Adrenal gland (tissue), 12 donors: Measurements from ENCODE around the gene KCNH5. TPM values are rescaled to one million over a fixed set of nuclear protein-coding genes. Genes with fewer than 3 reads are reported as not detected.
A peak's percentile ranks its signal among the peaks of the same experiment; 100 is the strongest.

Experiments used
- DNase-seq, 7 donors: peaks; one replicate each; pipeline ENCODE4 v3.0.0-alpha.2; 2019 to 2020
- H3K27ac ChIP-seq, 5 donors: fragments of 200-600 bp; sonication (generic) in 4 of 5; 1 replicate in 3 of 5; 2 replicates in 2 of 5; pipeline versions ENCODE4 v1.5.1 to v1.8.0; 2016 to 2020; ENCODE audit warnings: mild to moderate bottlenecking in 1 of 5
- H3K27me3 ChIP-seq: fragments of 200-600 bp; 2 replicates; pipeline ENCODE4 v1.8.0; 2021
- H3K36me3 ChIP-seq, 2 donors: fragments of 200-600 bp; replicated peaks in 1 of 2; 1 replicate in 1 of 2; 2 replicates in 1 of 2; pipeline versions ENCODE4 v1.5.1 to v1.8.0; 2018 to 2022
- H3K4me1 ChIP-seq, 2 donors: fragments of 200-600 bp; replicated peaks in 1 of 2; 1 replicate in 1 of 2; 2 replicates in 1 of 2; pipeline versions ENCODE4 v1.5.1 to v1.8.0; 2018 to 2021
- H3K4me3 ChIP-seq, 4 donors: fragments of 200-600 bp; sonication (generic) in 3 of 4; one replicate each; pipeline ENCODE4 v1.5.1; 2016 to 2018
- H3K9me3 ChIP-seq, 3 donors: fragments of 200-600 bp; sonication (generic) in 1 of 3; replicated peaks in 1 of 3; 1 replicate in 2 of 3; 2 replicates in 1 of 3; pipeline versions ENCODE4 v1.5.1 to v1.8.0; 2016 to 2021
- POLR2A ChIP-seq, 2 donors: fragments of 450-650 bp; IDR thresholded peaks; one replicate each; pipeline ENCODE4 v1.6.1; 2017; ENCODE audit warnings: antibody characterized with exemption in 2 of 2, mild to moderate bottlenecking in 2 of 2, moderate library complexity in 1 of 2
- WGBS, 4 donors: extraction: QIAGEN DNeasy Blood & Tissue Kit in 2 of 4; methylation state at CpG; one replicate each; pipeline versions ENCODE4 v1.1.5 to v1.1.7; 2013 to 2017; 5-methylcytosine and 5-hydroxymethylcytosine counted together
- intact Hi-C, 2 donors: fragments of 100-400 bp; cut with DNase I; formaldehyde crosslinking; loops; one replicate each; pipeline versions ENCODE4 v1.14.1 to v1.15.0; 2022 to 2023
- polyA plus RNA-seq, 3 donors: library from polyadenylated mRNA; stranded (reverse); fragments of 200-250 nt in 2 of 3; fragments of 350-450 nt in 1 of 3; fragmentation: Illumina TruSeq in 1 of 3; extraction: RNeasy Lipid Tissue Mini Kit (QIAGEN cat#74804) in 1 of 3; gene quantifications; one replicate each; pipeline ENCODE4 v1.2.3, GENCODE V29; 2013 to 2014
- total RNA-seq, 9 donors: library from RNA; depleted of rRNA in 4 of 9; stranded (reverse); fragments of >200 nt in 4 of 9; fragments of 120-200 nt in 1 of 9; fragmentation: NEBNext Ultra II Directional in 1 of 9; extraction: Animal tissue kit (Norgen Biotek cat#: 25700) in 1 of 9; gene quantifications; one replicate each; pipeline versions ENCODE4 v1.1.0 to v1.2.4, GENCODE V29; 2013 to 2023
- TF ChIP-seq, protein P1 (sequence below), 6 experiments: fragments of 450-650 bp in 4 of 6; fragments of 200-600 bp in 2 of 6; sonication (generic) in 1 of 6; IDR thresholded peaks; 1 replicate in 5 of 6; 2 replicates in 1 of 6; pipeline versions ENCODE4 v1.5.1 to v1.8.0; 2016 to 2021; ENCODE audit warnings: antibody characterized with exemption in 6 of 6, mild to moderate bottlenecking in 2 of 6, moderate library complexity in 1 of 6
- donor health status: healthy with polysubstance abuse.
- donor health status: Bipolar disorder and iron deficiency.
- donor health status: DM: yes; HTN: yes; CAD: no.
- donor health status: DM: no; HTN: no; CAD: no.
- donor health status: DM: no; HTN: no; CAD: no.
- donor health status: DM: yes; HTN: yes; CAD: no.

KCNH5 gene
- total and polyA plus RNA-seq, 12 donors, result 0.10 to 3.2 (median 0.84) TPM; not detected in 4

DNA sequence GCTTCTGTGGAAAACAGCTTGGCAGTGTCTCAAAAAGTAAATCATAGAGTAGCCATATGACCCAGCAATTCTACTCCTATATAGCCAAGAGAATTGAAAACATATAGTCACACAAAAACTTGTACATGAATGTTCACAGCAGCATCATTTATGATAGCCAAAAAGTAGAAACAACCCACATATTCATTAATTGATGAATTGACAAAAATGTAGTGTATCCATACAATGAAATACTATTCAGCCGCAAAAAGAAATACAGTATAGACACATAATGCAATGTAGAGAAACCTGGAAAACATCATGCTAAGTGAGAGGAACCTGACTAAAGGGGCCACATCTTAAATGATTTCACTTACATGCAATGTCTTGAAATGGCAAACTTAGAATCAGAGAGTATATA, 326.6 kb downstream of the KCNH5 start:
- H3K9me3 ChIP-seq, result no peaks in the 10 kb centered on the region
- intact Hi-C loops, result no loop called here
- no peak for DNase-seq

DNA sequence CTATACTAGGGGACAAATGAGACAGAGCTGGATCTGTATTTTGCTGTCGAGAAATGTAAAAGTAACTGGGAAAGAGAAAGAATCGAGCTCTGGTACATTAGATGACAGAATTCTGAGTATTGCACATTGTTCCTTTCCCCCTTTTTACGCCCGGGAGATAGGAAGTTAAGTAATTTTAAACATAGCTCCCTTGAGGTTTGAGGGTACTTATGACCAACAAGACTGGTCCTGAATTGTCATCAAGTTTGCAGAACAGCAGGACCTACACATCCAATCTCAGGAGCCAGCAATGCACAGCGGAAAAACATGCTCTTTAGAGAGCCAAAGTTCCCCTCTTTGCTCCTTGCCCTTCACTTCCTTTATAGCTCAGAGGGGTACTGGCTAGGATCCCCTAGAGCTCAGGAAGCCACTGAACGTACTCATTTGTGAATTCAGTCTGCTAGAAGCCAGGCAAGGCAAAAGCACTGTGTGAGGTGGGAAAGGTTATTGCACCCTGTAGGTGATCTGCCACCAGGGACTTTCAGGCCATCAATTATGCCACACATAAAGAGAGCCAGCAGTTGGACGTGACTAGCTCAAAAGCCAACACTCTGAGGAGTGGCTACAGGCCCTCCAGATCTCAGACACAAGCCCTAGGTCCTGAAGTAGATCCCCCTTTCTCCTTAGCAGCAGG, 333.8 kb downstream of the KCNH5 start:
- Histone ChIP-seq H3K9me3 (no peaks in the 10 kb centered on the region), H3K4me3 (no peak overlapping the region), H3K36me3 (no peaks in the 10 kb centered on the region), H3K27ac (no peak overlapping the region), H3K4me1 (no peaks in the 10 kb centered on the region), H3K27me3 (no peaks in the 10 kb centered on the region)
- TF ChIP-seq, protein P1, sequence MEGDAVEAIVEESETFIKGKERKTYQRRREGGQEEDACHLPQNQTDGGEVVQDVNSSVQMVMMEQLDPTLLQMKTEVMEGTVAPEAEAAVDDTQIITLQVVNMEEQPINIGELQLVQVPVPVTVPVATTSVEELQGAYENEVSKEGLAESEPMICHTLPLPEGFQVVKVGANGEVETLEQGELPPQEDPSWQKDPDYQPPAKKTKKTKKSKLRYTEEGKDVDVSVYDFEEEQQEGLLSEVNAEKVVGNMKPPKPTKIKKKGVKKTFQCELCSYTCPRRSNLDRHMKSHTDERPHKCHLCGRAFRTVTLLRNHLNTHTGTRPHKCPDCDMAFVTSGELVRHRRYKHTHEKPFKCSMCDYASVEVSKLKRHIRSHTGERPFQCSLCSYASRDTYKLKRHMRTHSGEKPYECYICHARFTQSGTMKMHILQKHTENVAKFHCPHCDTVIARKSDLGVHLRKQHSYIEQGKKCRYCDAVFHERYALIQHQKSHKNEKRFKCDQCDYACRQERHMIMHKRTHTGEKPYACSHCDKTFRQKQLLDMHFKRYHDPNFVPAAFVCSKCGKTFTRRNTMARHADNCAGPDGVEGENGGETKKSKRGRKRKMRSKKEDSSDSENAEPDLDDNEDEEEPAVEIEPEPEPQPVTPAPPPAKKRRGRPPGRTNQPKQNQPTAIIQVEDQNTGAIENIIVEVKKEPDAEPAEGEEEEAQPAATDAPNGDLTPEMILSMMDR (IDR thresholded peaks at IDR 0.05), result no peak
- TF ChIP-seq POLR2A (IDR thresholded peaks at IDR 0.05), result no peak
- no peak for DNase-seq
- WGBS, 4 donors, result 43 to 54% (median 52%) methylated on average over 7 of the region's 7 CpGs
- intact Hi-C loops, result no loop called here

More for the DNA sequence above, 326.6 kb downstream of the KCNH5 start:
- Histone ChIP-seq H3K4me3 (peak overlapping the region in 1 of 4 donors; percentile 7), H3K4me1 (no peaks in the 10 kb centered on the region), H3K27me3 (no peaks in the 10 kb centered on the region), H3K36me3 (no peaks in the 10 kb centered on the region), H3K27ac (no peak overlapping the region)
- WGBS, 4 donors, result 92 to 95% (median 94%) methylated on average over 1 of the region's 1 CpG
- TF ChIP-seq, protein P1 (IDR thresholded peaks at IDR 0.05), result no peak
- TF ChIP-seq POLR2A (IDR thresholded peaks at IDR 0.05), result no peak

DNA sequence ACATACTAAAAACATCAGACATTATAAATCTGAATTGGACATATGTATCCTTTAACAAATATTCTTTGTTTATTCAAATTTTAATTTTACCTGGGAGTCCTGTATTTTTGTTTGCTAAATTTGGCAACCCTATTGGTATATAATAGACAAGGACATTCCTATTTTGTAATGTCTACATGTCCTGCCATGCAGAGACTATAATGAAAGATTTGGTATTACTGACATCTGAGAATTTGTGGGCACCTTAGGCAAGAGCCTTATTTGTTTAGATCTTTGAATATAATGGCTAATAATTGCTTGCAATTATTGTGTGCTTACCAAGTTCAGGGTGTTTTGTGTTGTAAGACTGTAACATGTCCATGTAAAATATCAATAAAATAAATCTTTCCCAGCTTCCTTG, 334.4 kb downstream of the KCNH5 start:
- H3K9me3 ChIP-seq, result no peaks in the 10 kb centered on the region
- H3K27ac ChIP-seq, result no peak overlapping the region
- no peak for TF ChIP-seq POLR2A (IDR thresholded peaks at IDR 0.05)
- TF ChIP-seq, protein P1 (IDR thresholded peaks at IDR 0.05), result no peak
- H3K27me3 ChIP-seq, result no peaks in the 10 kb centered on the region
- intact Hi-C loops, result no loop called here
- H3K36me3 ChIP-seq, result no peaks in the 10 kb centered on the region
- DNase-seq, result no peak
- H3K4me3 ChIP-seq, result no peak overlapping the region
- H3K4me1 ChIP-seq, result no peaks in the 10 kb centered on the region

DNA sequence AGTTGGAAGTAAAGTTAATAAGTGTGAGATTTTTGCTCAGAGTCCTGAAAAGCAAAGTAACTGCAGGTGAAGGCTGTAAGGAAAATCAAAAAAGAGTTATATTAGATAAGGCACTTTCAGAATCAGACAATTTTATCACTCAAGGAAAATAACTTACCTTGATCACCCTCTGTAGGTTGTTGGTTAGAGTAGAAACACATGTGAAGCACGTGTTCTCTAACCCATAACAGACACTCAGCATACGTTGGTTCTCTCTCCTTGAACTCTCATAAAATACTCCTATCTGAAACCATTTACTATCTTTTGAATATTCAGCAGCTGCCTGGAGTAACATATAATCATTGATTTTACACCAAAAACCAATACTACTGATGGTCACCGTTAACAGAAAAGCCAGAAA, 335.5 kb downstream of the KCNH5 start:
- H3K27me3 ChIP-seq, result no peaks in the 10 kb centered on the region
- H3K27ac ChIP-seq, result no peak overlapping the region
- 51 to 58% (median 55%) methylated on average over 3 of the region's 3 CpGs for WGBS, 4 donors
- H3K4me1 ChIP-seq, result no peaks in the 10 kb centered on the region
- TF ChIP-seq, protein P1 (IDR thresholded peaks at IDR 0.05), result no peak
- no peak for TF ChIP-seq POLR2A (IDR thresholded peaks at IDR 0.05)
- intact Hi-C loops, result no loop called here
- no peak for DNase-seq
- H3K36me3 ChIP-seq, result no peaks in the 10 kb centered on the region
- H3K4me3 ChIP-seq, result no peak overlapping the region
- no peaks in the 10 kb centered on the region for H3K9me3 ChIP-seq
